PC-9 (cell line): ENCODE measurements around the gene AIG1.

Source experiments
- CTCF ChIP-seq: fragments of 200-600 bp; sonication (generic); conservative IDR thresholded peaks from 2 replicates; pipeline ENCODE4 v1.6.1; 2017; ENCODE audit warnings: mixed run types, antibody characterized with exemption, mild to moderate bottlenecking, moderate library complexity
- EZH2 ChIP-seq: fragments of 200-600 bp; sonication (generic); IDR thresholded peaks from 2 replicates; pipeline ENCODE4 v1.8.0; 2017; ENCODE audit warnings: antibody characterized with exemption, low read depth

- TF ChIP-seq EZH2: no peak
- no peak for TF ChIP-seq CTCF
Observed at GRCh38 chr6:143205131-143205535, 144.4 kb downstream of the AIG1 start.
